ENCODE results near the gene TRIM67.

TRIM67 gene

DNA sequence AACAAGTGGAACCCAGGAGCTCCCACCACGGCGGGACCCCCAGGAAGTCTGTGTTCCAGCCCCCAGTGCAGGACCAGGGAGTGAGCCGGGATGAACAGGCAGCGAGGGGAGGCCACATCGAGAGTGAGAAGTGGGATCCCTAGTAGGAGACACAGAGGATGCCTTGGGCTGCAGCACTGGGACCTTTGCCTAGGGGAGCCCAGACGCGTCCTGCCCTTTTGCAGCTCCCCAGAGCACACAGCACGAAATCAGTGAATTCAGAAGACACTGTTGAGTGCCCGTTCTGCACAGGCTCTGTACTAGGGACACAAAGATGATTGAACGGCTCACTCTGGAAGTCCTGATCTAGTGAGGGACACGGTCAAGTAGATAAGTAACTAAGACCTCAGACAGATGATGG, 23.5 kb downstream of the TRIM67 start:
- DNase-seq = no peak

DNA sequence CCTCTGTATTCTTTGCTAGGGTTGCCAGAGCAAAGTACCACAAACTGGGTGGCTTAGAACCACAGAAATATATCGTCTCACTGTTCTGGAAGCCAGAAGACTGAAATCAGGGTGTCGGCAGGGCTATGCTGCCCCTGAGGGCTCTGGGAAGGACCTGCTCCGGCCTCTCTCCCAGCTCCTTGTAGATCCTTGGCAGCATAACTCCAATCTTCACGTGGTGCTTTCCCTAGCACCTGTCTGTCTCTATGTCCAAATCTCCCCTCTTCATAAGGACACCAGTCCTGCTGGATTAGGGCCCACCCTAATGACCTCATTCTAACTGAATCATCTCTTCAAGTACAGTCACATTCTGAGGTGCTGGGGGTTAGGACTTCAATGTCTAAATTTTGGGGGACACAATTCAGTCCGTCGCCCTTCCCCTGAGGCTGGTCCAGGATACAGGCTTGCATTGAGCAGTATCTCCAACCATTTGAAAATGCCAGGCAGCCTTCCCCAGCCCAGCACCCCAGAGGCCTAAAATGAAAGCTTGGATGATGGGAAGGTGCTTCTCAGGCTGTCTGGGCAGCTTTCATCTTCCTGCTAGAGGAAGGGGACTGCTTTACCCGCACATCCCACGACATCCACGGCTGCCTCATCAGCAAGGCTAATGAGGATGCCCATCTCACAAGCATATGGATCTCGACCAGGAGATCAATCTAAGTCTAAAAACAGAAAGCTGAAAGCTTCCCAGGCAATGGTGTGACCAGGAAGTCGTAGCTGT, 24.7 kb downstream of the TRIM67 start:
- no peak for DNase-seq

DNA sequence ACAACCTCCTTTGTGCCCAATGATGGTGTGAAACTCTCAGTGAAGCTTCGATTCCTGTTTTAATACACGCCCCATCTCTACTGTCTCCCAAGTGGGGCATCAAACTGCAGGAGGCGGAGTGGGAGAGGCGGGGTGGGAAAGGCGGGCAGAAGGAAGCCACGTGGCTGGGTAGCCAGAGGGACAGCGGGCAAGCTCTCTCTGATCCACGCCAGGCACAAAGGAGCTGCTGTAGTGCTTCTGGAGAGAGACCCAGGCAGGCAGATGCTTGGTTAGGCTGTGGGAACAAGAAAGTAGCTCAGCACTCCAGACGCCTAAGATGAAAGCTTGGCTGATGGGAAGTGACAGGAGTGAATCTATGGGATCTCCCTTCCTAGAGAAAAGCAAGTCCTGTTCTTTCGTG, 25.7 kb downstream of the TRIM67 start:
- DNase-seq = no peak

DNA sequence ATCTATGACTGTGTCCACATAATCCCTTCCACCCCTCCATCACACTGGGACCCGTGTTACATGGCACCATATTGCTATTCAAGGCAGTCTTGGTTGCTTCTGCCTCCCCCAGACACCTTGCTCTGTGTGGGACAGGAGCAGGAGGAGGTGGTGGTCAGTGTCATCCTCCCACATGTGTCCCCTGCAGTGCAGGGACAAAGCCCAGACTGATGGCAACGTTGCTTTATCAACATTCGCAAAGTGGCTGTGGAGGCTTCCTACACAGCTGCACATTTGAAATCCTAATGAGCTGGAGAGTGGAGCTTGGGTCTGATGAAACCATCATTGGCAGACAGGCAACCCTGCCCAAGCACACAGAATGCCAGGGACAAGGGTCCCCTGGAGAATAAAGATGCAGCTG, 26.2 kb downstream of the TRIM67 start:
- DNase-seq = no peak

DNA sequence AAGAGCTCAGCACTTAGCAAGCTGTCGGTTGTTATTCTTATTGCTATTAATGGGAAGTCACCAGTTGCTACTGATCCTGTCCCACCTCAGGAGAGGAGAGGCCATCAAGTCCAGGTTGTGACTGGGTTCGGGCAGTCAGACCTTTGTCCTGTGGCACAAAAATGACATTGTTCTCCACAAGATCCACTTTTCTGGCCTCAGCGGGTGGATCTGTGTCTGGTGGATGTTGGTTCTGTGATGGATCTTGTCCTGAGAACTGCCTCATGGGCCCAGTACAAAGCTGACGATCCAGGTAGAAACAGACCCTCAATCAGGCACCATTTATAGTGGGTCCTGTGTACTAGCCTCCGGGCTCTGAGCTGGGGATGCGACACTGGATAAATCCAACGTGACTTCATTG, 26.9 kb downstream of the TRIM67 start:
- DNase-seq = no peak

DNA sequence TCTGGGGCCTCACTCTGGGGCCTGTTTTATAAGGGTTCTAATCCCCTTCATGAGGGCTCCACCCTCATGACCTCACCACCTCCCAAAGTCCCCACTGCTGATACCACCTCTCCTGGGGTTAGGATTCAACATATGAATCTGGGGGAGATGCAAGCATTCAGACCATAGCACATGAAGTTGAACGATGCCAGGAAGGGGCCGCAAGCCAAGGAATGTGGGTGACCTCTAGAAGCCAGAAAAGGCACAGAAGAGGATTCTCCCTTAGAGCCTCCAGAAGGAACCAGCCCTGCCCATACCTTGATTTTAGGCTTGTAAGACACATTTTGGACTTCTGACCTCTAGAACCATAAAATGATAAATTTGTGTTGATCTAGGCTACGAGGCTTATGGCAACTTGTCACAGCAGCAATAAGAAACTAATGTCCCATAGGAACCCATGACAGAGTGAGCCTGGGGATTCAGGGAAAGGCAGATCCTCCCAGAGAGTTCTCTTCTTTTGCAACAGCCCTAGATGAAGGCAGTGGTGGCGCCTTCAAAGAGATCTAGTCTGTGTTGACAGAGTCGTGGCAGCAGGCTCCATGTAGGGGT, 27.9 kb downstream of the TRIM67 start:
- no peak for DNase-seq

DNA sequence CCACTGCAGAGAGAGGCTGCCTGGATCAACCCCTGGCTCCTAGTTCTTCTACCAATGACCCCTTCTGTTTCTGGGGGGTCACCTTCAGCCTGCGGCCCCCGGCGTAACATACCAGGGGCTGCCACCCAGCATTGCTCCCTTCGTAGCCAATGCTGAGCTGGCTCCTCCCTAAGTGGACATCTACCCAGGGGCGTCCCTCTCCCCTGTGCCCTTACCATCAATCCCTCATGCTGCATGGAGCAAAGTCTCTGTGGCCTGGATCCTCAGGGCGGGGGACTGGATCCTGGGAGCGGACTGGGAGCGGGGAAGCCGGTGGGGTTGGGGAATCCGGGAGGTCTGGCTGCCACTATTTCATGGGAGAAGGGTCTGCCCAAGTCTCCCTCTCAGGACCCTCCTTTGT, 28.6 kb downstream of the TRIM67 start:
- DNase-seq = no peak

DNA sequence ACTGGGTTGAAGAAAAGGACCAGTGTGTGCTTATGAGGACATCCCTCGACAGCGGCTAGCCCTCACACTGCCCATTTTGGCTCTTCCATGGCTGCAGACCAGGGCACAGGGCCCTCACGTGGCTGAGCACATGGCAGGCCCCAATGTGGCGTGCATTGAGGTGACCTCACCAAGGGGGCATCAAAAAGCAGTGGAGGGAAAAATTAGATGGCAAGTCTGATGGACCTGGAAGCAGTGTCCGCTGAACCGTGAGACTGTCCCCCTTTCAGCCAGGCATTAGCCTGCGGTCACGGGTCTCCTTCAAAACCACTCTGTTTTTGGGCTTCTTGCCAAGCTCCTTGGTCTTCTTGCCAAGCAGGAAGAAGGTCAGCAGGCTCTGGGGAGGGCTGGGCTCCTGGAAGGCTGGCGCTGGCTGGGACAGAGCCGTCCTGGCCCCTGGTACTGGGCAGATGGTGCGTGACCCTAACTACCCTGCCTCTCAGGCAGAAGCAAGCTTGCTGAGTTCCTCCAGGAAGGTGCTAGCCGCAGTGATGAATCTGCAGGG, 30.8 kb downstream of the TRIM67 start:
- no peak for DNase-seq

DNA sequence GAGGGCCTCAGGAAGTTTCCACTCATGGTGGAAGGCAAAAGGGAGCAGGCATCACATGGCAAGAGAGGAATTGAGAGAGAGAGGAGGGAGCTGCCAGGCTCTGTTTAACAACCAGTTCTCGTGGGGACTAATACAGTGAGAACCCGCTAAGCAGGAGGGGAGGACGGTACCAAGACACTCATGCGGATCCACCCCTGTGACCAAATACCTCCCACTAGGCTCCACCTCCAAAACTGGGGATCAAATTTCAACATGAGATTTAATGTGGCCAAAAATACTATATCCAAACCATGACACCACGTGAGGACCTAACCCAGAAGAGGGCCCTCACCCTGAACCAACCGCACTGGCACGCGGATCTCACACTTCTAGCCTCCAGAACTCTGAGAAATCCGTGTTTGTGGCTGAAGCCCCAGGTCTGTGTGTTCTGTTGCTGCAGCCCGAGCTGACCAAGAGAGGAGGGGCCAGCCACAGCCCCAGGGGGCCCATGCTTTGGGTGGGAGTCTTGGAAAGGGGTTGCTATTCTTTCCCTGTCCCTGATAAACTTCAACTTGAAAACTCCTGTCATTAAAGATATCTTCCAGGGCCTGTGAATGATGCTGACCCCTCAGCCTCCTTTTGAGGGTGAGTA, 32.0 kb downstream of the TRIM67 start:
- no peak for DNase-seq

DNA sequence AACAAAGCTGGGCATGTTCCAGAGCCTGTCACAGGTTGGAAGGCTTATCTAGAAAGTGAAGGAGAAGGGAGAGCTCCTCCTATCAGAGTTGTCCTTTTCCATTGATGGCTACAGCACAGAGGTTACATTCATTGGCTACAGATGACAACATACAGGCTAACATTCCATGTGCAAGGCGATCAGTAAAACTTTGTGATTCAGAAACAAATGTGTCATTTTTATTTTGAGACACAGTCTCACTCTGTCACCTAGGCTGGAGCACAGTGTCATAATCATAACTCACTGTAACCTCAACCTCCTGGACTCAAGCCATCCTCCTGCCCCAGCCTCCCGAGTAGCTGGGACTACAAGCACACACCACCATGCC, 32.6 kb downstream of the TRIM67 start:
- no peak for DNase-seq

DNA sequence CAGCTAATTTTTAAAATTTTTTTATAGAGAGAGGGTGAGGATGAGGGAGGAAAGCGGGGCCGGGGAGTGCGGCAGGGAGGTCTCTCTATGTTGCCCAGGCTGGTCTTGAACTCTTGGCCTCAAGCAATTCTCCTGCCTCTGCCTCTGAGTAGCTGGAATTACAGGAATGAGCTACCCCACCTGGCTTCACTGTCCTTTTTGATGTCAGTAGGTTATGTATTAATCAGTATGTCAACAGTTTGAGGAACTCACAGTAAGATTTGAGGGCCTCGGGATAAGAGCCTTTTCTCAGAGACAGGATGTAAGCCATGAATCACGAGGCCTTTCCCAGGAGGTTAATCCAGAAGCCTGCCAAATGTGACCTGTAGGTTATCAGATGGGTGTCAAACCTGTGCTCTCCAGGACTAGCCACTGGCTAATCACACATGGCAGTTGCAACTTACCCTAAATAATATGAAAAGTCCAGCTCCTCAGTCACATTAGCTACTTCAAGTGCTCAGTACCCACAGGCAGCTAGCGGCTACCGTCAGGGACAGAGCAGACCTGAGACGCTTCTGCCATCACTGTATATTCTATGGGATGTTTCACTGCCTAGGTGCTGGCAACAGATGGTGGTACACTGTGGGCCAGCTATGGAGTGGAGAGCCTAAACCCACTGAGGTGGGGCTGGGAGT, 33.1 kb downstream of the TRIM67 start:
- no peak for DNase-seq

DNA sequence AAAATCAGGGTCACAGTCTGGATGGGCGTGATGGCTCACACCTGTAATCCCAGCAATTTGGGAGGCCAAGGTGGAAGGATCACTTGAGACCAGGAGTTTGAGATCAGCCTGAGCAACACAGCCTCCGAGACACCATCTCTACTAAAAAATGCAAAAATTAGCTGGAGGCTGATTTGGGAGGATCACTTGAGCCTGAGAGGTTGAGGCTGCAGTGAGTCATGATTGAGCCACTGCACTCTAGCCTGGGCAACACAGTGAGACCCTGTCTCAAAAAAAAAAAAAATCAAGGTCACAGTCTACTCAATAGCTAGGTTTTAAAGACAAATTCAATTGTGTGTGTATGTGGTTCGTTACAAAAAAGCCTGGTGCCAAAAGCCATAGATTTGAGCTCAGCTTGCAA, 34.4 kb downstream of the TRIM67 start:
- DNase-seq = no peak

DNA sequence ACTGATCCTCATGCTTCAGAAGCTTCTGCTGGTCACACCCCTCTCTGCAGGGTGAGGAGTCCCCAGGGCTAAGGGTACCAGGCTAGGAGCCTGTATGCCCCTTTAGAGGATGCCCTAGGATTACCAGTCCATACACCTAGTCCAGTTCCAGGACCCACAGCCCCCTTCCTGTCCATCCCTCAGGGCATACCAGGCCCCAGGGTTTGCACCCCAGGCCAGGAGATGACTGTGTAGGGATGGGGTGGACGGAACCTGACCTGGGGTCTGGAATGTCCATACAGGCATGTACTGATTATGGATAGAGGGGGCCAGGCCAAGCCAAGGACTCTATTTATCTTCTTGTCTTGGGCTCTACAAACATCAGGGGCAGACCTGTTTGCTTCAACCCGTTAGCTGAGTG, 34.9 kb downstream of the TRIM67 start:
- DNase-seq = no peak

DNA sequence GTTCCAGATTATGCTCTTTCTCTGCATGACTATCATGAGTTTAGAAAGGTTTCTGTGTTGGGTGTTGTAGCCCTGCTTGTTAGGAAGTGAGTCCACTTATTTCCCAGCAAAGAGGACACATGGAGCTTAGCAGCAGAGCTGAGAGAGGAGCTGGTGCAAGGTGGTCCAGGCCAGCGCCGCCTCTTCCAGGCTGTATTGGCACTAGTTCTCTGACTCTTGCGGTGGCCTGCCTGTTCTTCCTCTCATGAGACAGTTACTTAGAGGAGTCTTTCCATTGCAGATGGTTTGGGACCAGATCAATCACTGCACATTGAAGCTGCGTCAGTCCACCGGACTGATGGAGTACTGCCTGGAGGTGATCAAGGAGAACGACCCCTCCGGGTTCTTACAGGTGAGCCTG, 38.0 kb downstream of the TRIM67 start:
- DNase-seq = no peak

DNA sequence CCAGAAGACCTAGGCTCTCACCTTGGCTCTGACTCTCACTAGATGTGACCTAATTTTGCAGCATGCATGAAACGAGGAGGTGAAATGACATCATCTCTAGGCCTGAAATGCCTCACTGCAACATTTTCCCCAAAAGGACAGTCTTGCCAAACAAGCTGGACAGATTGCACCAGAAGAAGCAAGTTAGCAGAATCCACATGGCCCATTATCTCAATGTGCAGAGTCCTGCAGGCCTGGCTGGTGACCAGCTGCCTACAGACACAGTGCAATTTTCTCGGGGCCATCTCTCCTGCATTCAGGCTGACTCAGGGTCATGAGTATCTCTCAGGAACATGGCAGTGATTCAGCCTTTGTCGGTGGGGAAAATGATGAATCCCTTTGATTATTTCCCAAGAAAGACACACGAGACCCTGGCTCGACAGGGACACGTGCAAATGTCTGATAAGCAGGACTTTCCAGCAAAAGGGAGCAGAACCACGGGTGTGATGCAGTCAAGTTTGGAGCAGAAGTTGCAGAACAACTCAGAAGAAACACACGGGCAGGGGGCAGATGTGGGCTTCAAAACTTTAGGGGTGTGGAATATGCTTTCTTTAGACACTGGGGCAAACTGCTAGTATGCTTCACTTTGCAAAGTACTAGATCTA, 38.7 kb downstream of the TRIM67 start:
- no peak for DNase-seq

DNA sequence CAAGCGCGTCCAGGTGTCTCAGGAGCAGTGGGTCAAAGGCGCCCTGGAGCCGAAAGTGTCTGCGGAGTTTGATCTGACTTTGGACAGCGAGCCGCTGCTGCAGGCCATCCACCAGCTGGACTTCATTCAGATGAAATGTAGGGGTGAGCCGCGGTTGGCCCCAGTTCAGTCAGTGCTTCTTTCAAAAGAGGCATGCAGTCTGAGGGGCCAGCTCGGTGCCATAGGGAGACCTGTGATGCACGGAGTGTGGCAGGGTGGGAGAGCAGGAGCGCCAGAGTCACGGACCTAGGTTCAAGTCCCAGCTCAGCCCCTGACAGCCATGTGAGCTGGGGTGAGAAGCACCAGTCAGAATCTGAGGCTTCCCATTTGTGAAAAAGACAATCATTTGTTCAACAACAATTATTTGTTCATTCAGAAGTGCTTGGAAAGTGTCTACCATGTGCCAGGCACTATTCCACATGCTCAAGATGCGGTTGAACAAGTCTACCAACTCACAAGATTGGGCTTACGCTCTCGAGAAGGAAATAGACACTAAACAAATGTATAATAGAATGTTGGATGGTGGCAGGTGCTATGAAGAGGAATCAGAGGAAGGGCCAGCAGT, 39.6 kb downstream of the TRIM67 start:
- no peak for DNase-seq

DNA sequence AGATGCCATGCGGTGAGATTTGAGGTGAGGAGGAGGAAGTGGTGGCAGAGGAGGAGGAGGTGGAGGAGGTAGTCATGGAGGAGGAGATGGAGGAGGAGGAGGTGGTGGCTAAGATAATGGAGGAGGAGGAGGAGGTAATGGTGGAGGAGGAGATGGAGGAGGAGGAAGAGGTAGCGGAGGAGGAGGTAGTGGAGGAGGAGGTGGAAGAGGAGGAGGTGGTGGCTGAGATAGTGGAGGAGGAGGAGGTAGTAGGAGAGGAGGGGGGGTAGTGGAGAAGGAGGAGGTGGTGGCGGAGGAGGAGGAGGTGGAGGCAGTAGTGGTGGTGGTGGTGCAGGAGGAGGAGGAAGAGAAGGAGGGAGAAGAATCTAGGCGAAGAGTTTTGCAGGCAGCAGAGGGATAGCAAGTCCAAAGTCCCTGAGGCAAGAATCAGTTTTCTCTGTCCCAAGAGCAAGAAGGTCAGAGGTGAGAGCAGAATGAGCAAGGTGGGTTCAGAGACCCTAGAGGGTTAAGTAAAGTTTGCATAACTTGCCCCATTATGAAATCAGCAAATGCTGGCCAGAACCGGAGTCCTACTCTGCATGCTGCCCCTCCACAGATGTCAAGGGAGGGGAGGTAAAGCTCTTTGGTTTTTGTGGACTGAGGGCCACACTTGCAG, 40.2 kb downstream of the TRIM67 start:
- no peak for DNase-seq

DNA sequence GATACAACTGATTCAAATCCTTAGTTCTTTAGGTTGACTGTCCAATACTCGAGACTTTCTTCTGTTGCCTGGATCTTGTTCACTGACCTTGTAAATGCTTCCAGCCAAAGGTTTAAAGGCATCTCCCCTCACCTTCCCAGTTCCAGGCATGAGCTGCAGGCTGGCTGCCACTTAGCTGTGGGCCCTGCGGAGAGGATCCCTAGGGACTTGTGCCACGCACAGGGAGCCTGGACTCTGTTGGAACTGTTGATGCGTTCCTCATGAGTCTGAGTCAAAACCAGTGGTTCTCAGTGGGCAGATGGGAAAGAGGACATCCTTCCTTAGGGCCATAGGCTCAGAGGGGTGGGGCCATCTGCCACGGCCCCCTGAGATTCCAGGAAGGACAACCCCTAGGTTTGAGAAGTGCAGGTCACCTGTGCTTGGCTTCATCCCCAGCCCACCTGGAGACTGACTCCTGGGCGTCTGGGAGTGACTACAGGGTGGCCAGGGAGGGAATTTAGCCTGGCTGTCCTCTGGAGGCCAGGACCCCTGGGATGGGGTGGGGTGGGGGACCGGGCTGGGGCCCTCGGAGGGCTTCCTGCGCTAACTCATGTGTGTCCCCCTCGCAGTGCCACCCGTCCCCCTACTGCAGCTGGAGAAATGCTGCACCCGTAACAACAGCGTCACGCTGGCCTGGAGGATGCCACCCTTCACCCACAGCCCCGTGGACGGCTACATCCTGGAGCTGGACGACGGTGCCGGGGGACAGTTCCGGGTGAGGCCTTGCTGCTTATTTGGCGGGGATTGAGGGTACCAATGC, 41.6 kb downstream of the TRIM67 start:
- DNase-seq = no peak

DNA sequence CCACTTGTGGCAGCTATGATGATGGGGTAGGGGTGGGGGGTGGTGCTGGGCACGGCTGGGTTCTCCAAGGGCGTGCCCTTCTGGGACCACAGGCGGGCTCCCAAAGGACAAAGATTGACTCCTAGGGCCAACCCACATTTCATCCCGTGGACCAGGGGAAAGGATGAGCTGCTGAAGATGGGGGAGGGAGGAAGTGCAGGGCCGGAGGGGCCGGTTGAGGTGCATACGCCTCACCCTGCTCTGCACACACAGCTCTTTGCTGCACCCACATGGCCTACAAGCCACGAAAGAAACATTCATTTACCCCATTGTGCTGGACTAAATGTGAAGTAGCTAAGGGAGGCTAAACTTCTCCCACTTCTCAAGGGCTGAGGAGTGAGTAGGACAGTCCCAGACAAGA, 45.0 kb downstream of the TRIM67 start:
- no peak for DNase-seq

DNA sequence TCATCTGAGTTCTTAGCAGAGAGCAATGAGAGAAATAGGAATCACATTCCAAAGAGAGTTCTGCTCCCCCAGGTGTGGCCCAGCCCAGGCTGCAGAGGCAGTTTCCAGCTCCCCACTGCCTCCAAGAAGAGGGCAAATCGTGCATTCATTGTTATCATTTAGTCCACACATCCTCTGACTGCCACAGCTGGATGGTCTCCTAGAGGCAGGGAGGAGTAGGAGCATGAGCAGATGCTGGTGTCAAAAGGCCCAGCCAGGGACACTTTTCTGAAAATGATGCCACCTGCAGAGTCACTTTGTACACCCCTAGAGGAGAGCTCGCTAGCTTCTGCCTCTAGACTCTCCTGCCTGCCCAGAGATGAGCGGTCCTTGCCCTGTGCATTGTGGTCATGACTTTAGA, 45.6 kb downstream of the TRIM67 start:
- DNase-seq = no peak

DNA sequence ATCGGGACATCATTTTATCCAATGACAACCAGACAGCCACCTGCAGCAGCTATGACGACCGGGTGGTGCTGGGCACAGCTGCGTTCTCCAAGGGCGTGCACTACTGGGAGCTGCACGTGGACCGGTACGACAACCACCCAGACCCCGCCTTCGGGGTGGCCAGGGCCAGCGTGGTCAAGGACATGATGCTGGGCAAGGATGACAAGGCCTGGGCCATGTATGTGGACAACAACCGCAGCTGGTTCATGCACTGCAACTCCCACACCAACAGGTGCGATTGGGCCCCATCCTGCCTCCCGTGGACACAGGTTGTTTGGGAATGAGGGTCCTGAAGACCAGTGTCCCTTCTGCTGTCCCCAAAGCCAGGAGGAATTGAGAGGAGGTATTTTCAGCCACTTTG, 47.1 kb downstream of the TRIM67 start:
- no peak for DNase-seq

Data from NCI-H1930 (cell line).